Hepatocyte (in vitro differentiated cells): Measurements from ENCODE around the gene CRABP2.

Source experiments
- EZH2 ChIP-seq: fragments of 200-600 bp; sonication (generic); IDR thresholded peaks from 2 replicates; pipeline ENCODE4 v1.6.1; 2016; ENCODE audit warnings: antibody characterized with exemption, mild to moderate bottlenecking, borderline replicate concordance
- EZH2phosphoT487 ChIP-seq: fragments of 200-600 bp; sonication (generic); IDR thresholded peaks from one replicate; pipeline ENCODE4 v1.6.1; 2018; ENCODE audit warnings: antibody characterized with exemption, mild to moderate bottlenecking, low read depth, moderate library complexity; ENCODE audit not compliant: unreplicated experiment, severe bottlenecking
- TF ChIP-seq, protein P1 (sequence below): fragments of 200-600 bp; sonication (generic); IDR thresholded peaks from 2 replicates; pipeline ENCODE4 v1.5.1; 2016; ENCODE audit warnings: antibody characterized with exemption, mild to moderate bottlenecking; ENCODE audit not compliant: poor library complexity

GRCh38 chr1:156658945-156659574, 46.3 kb downstream of the CRABP2 start:
- TF ChIP-seq EZH2 (no peak), EZH2phosphoT487 (no peak)
- TF ChIP-seq, protein P1, sequence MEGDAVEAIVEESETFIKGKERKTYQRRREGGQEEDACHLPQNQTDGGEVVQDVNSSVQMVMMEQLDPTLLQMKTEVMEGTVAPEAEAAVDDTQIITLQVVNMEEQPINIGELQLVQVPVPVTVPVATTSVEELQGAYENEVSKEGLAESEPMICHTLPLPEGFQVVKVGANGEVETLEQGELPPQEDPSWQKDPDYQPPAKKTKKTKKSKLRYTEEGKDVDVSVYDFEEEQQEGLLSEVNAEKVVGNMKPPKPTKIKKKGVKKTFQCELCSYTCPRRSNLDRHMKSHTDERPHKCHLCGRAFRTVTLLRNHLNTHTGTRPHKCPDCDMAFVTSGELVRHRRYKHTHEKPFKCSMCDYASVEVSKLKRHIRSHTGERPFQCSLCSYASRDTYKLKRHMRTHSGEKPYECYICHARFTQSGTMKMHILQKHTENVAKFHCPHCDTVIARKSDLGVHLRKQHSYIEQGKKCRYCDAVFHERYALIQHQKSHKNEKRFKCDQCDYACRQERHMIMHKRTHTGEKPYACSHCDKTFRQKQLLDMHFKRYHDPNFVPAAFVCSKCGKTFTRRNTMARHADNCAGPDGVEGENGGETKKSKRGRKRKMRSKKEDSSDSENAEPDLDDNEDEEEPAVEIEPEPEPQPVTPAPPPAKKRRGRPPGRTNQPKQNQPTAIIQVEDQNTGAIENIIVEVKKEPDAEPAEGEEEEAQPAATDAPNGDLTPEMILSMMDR, result no peak
